22Rv1 (cell line): Measurements from ENCODE around the gene KATNAL1.
A peak's percentile ranks its signal among the peaks of the same experiment; 100 is the strongest.

Experiments
- H3K27ac ChIP-seq: fragments of 450-650 bp; 2 replicates; pipeline ENCODE4 v1.5.1; 2017
- CTCF ChIP-seq: fragments of 450-650 bp; IDR thresholded peaks from 2 replicates; pipeline ENCODE4 v1.5.1; 2017; ENCODE audit warnings: mild to moderate bottlenecking
- ZFX ChIP-seq: fragments of 450-650 bp; IDR thresholded peaks from 2 replicates; pipeline ENCODE4 v1.6.1; 2017; ENCODE audit warnings: antibody characterized with exemption, borderline replicate concordance

KATNAL1 gene

GRCh38 chr13:30306762-30307193, 573 bp downstream of the KATNAL1 start:
- peak overlapping the region; percentile 56 for H3K27ac ChIP-seq
- TF ChIP-seq ZFX: no peak
- no peak for TF ChIP-seq CTCF

GRCh38 chr13:30305456-30305970, 1.8 kb downstream of the KATNAL1 start:
- H3K27ac ChIP-seq: no peak overlapping the region
- TF ChIP-seq CTCF: no peak
- TF ChIP-seq ZFX: no peak

GRCh38 chr13:30303269-30303668, 4.1 kb downstream of the KATNAL1 start:
- no peak overlapping the region for H3K27ac ChIP-seq
- no peak for TF ChIP-seq ZFX
- TF ChIP-seq CTCF: no peak

- no peak overlapping the region for H3K27ac ChIP-seq
- no peak for TF ChIP-seq ZFX
- no peak for TF ChIP-seq CTCF
Observed at GRCh38 chr13:30301827-30302226, 5.5 kb downstream of the KATNAL1 start.

GRCh38 chr13:30300596-30300995, 6.8 kb downstream of the KATNAL1 start:
- H3K27ac ChIP-seq: no peak overlapping the region
- TF ChIP-seq CTCF (no peak), ZFX (no peak)

- H3K27ac ChIP-seq: no peak overlapping the region
- no peak for TF ChIP-seq ZFX
- TF ChIP-seq CTCF: no peak
Observed at GRCh38 chr13:30299786-30300185, 7.6 kb downstream of the KATNAL1 start.

GRCh38 chr13:30295116-30295515, 12.2 kb downstream of the KATNAL1 start:
- TF ChIP-seq ZFX (no peak), CTCF (no peak)
- no peak overlapping the region for H3K27ac ChIP-seq
